SU-DHL-6 (cell line): Measurements from ENCODE around the gene SLC16A13.

Source experiments
- H2AFZ ChIP-seq: fragments of 200-600 bp; sonication (generic); 2 replicates; pipeline ENCODE4 v1.6.1; 2014; ENCODE audit warnings: low read depth, mild to moderate bottlenecking, moderate library complexity, mixed read lengths, antibody characterized with exemption, low read length; ENCODE audit not compliant: severe bottlenecking
- H3F3A ChIP-seq: fragments of 200-600 bp; shearing (Covaris generic); 2 replicates; pipeline ENCODE4 v1.6.0; 2016; ENCODE audit warnings: antibody characterized with exemption, mild to moderate bottlenecking; ENCODE audit not compliant: insufficient read depth
- H3K27ac ChIP-seq: fragments of 200-600 bp; sonication (generic); 2 replicates; pipeline ENCODE4 v1.5.1; 2016; ENCODE audit warnings: low read depth, mild to moderate bottlenecking, low read length, moderate library complexity, mixed read lengths
- H3K27me3 ChIP-seq: fragments of 200-600 bp; sonication (generic), shearing (Covaris generic); 2 replicates; pipeline ENCODE4 v1.6.0; 2014; ENCODE audit warnings: mild to moderate bottlenecking, low read length
- H3K36me3 ChIP-seq: fragments of 200-600 bp; sonication (generic); 2 replicates; pipeline ENCODE4 v1.6.1; 2014; ENCODE audit warnings: mild to moderate bottlenecking, low read length, mixed read lengths
- H3K4me2 ChIP-seq: fragments of 300-600, 200-600 bp; shearing (Covaris generic), sonication (generic); 2 replicates; pipeline ENCODE4 v1.6.0; 2014; ENCODE audit warnings: low read length, low read depth, mild to moderate bottlenecking; ENCODE audit not compliant: poor library complexity, severe bottlenecking
- H3K4me3 ChIP-seq: fragments of 200-600 bp; sonication (generic); 2 replicates; pipeline ENCODE4 v1.5.1; 2014; ENCODE audit warnings: antibody characterized with exemption, low read length, mild to moderate bottlenecking, mixed read lengths; ENCODE audit not compliant: insufficient read depth, poor library complexity, severe bottlenecking
- H3K79me2 ChIP-seq: fragments of 200-600 bp; sonication (generic); 2 replicates; pipeline ENCODE4 v1.6.1; 2014; ENCODE audit warnings: mild to moderate bottlenecking, low read length, moderate library complexity; ENCODE audit not compliant: insufficient read depth
- H3K9ac ChIP-seq: fragments of 200-600 bp; sonication (generic); 2 replicates; pipeline ENCODE4 v1.7.0; 2014; ENCODE audit warnings: mild to moderate bottlenecking, low read length
- H3K9me2 ChIP-seq: fragments of 200-600 bp; sonication (generic); replicated peaks from 2 replicates; pipeline ENCODE4 v1.6.1; 2014; ENCODE audit warnings: low read length; ENCODE audit not compliant: insufficient read depth
- H3K9me3 ChIP-seq: fragments of 200-600 bp; sonication (generic); 2 replicates; pipeline ENCODE4 v1.6.1; 2014; ENCODE audit warnings: low read length, mixed read lengths; ENCODE audit not compliant: insufficient read depth
- H4K20me1 ChIP-seq: fragments of 200-600 bp; sonication (generic); 2 replicates; pipeline ENCODE4 v1.6.1; 2014; ENCODE audit warnings: low read depth, mild to moderate bottlenecking, antibody characterized with exemption, low read length, moderate library complexity, mixed read lengths
- EZH2phosphoT487 ChIP-seq: fragments of 200-600 bp; sonication (generic), shearing (Covaris generic); conservative IDR thresholded peaks from 2 replicates; pipeline ENCODE4 v1.6.1; 2018; ENCODE audit warnings: mild to moderate bottlenecking, antibody characterized with exemption, low read length, moderate library complexity, mixed read lengths
- TF ChIP-seq, protein P1 (sequence below): fragments of 200-600 bp; sonication (generic); IDR thresholded peaks from one replicate; pipeline ENCODE4 v1.5.1; 2017; ENCODE audit warnings: antibody characterized with exemption, mild to moderate bottlenecking, low read length, moderate library complexity; ENCODE audit not compliant: insufficient read depth, poor library complexity, severe bottlenecking

SLC16A13 gene

DNA sequence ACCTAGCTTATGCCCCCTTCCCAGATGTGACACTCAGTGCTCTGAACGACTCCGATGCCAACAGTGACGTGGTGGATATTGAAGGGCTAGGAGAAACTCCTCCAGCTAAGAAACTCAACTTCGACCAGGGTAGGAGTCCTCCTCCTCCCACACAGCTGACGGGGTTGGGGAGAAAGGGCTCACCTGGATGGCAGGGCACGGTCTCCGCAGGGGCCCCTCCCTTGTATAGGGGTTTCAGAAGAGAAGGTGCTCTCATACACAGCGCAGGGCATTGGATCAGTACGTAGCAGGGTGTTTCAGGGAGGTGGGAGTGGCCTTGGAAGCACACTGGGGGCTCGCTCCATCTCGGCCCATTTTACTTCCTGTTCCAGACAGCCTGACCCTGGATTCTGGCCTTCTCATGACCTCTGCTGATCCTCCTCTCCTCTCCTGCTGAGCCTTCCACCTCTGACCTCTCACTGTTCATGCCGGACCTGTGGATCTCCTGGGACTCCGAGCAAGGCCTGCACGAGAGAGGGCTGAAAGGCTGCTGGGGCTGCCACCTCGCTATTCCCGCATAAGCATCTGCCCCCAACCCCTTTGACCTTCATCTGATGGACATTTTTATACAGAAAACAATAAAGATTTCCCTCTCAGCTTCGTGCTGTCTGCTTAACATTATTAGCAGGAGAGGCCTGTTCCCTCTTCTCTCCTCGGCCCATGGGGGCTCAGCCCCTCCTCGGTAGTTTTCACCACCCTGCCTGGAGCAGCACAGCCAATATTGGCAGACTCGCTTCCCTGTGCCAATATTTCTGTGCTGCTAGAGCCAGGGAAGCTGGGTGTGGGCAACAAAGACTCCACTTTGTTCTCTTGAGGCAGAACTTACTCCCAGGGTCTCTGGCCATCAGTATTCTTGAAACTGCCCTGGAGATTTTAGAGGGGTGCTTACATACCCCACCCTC is 18.7 kb upstream of the SLC16A13 start:
- Histone ChIP-seq H3K9me2 (no peaks in the 10 kb centered on the region), H3K27me3 (no peaks in the 10 kb centered on the region), H3K36me3 (no peaks in the 10 kb centered on the region), H3F3A (peaks cover 21% of the 10 kb centered on the region), H3K9ac (no peak overlapping the region), H3K4me2 (no peak overlapping the region), H3K79me2 (peaks cover 14% of the 10 kb centered on the region), H3K4me3 (no peak overlapping the region), H3K9me3 (no peaks in the 10 kb centered on the region), H2AFZ (no peak overlapping the region), H4K20me1 (no peaks in the 10 kb centered on the region), H3K27ac (no peak overlapping the region)
- TF ChIP-seq, protein P1, sequence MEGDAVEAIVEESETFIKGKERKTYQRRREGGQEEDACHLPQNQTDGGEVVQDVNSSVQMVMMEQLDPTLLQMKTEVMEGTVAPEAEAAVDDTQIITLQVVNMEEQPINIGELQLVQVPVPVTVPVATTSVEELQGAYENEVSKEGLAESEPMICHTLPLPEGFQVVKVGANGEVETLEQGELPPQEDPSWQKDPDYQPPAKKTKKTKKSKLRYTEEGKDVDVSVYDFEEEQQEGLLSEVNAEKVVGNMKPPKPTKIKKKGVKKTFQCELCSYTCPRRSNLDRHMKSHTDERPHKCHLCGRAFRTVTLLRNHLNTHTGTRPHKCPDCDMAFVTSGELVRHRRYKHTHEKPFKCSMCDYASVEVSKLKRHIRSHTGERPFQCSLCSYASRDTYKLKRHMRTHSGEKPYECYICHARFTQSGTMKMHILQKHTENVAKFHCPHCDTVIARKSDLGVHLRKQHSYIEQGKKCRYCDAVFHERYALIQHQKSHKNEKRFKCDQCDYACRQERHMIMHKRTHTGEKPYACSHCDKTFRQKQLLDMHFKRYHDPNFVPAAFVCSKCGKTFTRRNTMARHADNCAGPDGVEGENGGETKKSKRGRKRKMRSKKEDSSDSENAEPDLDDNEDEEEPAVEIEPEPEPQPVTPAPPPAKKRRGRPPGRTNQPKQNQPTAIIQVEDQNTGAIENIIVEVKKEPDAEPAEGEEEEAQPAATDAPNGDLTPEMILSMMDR = no peak
- TF ChIP-seq EZH2phosphoT487 = no peak

- no peak overlapping the region for H2AFZ ChIP-seq
- no peak for TF ChIP-seq EZH2phosphoT487
- TF ChIP-seq, protein P1 = no peak
- H3K79me2 ChIP-seq = peaks cover 8% of the 10 kb centered on the region
- H3K9me3 ChIP-seq = no peaks in the 10 kb centered on the region
- peaks cover 21% of the 10 kb centered on the region for H3F3A ChIP-seq
- H3K27ac ChIP-seq = no peak overlapping the region
- no peak overlapping the region for H3K4me2 ChIP-seq
- no peaks in the 10 kb centered on the region for H3K36me3 ChIP-seq
- H3K9me2 ChIP-seq = no peaks in the 10 kb centered on the region
- H4K20me1 ChIP-seq = no peaks in the 10 kb centered on the region
- no peaks in the 10 kb centered on the region for H3K27me3 ChIP-seq
- no peak overlapping the region for H3K4me3 ChIP-seq
- H3K9ac ChIP-seq = no peak overlapping the region
These were observed 18.0 kb upstream of the SLC16A13 start for GRCh38 chr17:7017827-7018200.

- Histone ChIP-seq H3K9ac (no peak overlapping the region), H3K36me3 (no peaks in the 10 kb centered on the region), H3K27ac (no peak overlapping the region), H3K9me3 (no peaks in the 10 kb centered on the region), H2AFZ (no peak overlapping the region), H3K4me2 (no peak overlapping the region), H3K27me3 (no peaks in the 10 kb centered on the region), H3K79me2 (peaks cover 2% of the 10 kb centered on the region; the same call in 1 of the 2 replicates), H3F3A (peaks cover 15% of the 10 kb centered on the region), H4K20me1 (no peaks in the 10 kb centered on the region), H3K9me2 (no peaks in the 10 kb centered on the region), H3K4me3 (no peak overlapping the region)
- TF ChIP-seq EZH2phosphoT487 = no peak
- TF ChIP-seq, protein P1 = no peak
These were observed 17.4 kb upstream of the SLC16A13 start for GRCh38 chr17:7018331-7018964.
